Left lung (tissue), 10 donors: ENCODE data around the gene PCYOX1L. TPM values are rescaled to one million over a fixed set of nuclear protein-coding genes. Genes with fewer than 3 reads are reported as not detected.

Source experiments
- ATAC-seq: fragments of 200-7000 bp; cut with Tn5 transposase; one replicate; pipeline ENCODE4 v1.9.1; 2020; ENCODE audit warnings: moderate library complexity
- DNase-seq, 4 donors: peaks; one replicate each; pipeline ENCODE4 v3.0.0-alpha.2; 2013 to 2020
- H3K27ac ChIP-seq, 2 donors: fragments of 200-600 bp; sonication (generic) in 1 of 2; one replicate each; pipeline versions ENCODE4 v1.5.0 to v1.8.0; 2020 to 2021
- H3K27me3 ChIP-seq, 2 donors: fragments of 200-600 bp; sonication (generic) in 1 of 2; one replicate each; pipeline versions ENCODE4 v1.5.0 to v1.8.0; 2020 to 2021
- H3K36me3 ChIP-seq, 2 donors: fragments of 200-600 bp; sonication (generic) in 1 of 2; one replicate each; pipeline versions ENCODE4 v1.5.0 to v1.8.0; 2020 to 2021
- H3K4me1 ChIP-seq, 2 donors: fragments of 200-600 bp; one replicate each; pipeline ENCODE4 v1.8.0; 2021
- H3K4me3 ChIP-seq, 2 donors: fragments of 200-600 bp; sonication (generic) in 1 of 2; one replicate each; pipeline versions ENCODE4 v1.5.0 to v1.8.0; 2020 to 2021; ENCODE audit warnings: mild to moderate bottlenecking in 1 of 2
- H3K9me3 ChIP-seq, 2 donors: fragments of 200-600 bp; sonication (generic) in 1 of 2; one replicate each; pipeline versions ENCODE4 v1.5.0 to v1.8.0; 2020 to 2021
- intact Hi-C, 2 donors: fragments of 100-400 bp; cut with DNase I; formaldehyde crosslinking; loops; one replicate each; pipeline versions ENCODE4 v1.11.2 to v1.14.2; 2022
- polyA plus RNA-seq, 6 donors: library from polyadenylated mRNA; unstranded; fragments of 120-200 nt; gene quantifications; one replicate each; pipeline ENCODE4 v1.2.1, GENCODE V29; 2013; ENCODE audit not compliant: insufficient read length in 6 of 6
- total RNA-seq, 2 donors: library from RNA; stranded (reverse); fragmentation: NEBNext Ultra II Directional; extraction: Animal tissue kit (Norgen Biotek cat#: 25700); gene quantifications; one replicate each; pipeline ENCODE4 v1.2.1, GENCODE V29; 2021
- TF ChIP-seq, protein P1 (sequence below), 2 donors: fragments of 200-600 bp; sonication (generic) in 1 of 2; IDR thresholded peaks; one replicate each; pipeline versions ENCODE4 v1.5.0 to v1.8.0; 2021; ENCODE audit warnings: antibody characterized with exemption in 2 of 2
- donor health status: DM: no; HTN: yes; CAD: no.
- donor health status: DM: no; HTN: no; CAD: no.

PCYOX1L gene
- total and polyA plus RNA-seq, 8 donors: 9.0 to 17.9 (median 15.8) TPM

DNA sequence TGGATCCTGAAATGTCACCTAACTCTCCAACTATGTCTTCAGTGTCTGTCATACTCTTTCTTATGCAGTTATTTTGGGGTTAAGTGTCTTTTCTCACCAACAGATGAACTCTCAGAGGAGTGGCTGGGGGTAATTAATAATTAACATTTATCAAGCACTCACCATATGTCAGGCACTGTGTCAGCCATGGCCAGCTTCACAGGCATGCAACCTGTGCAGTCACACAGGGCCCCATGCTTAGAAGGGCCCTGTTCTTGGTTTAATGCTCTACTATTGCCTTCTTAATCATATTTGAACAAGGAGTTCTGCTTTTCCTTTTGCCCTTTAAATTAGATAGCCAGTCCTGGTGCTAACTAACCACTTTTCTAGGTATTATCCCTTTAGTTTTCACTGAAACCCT lies 16.0 kb upstream of the PCYOX1L start:
- Histone ChIP-seq H3K36me3 (no peaks in the 10 kb centered on the region), H3K4me3 (no peak overlapping the region), H3K4me1 (peaks cover 0 to 23% of the 10 kb centered on the region in 2 donors), H3K27ac (no peak overlapping the region), H3K9me3 (no peaks in the 10 kb centered on the region), H3K27me3 (no peaks in the 10 kb centered on the region)
- ATAC-seq (no peak), DNase-seq (no peak)
- intact Hi-C loops: no loop called here
- TF ChIP-seq, protein P1, sequence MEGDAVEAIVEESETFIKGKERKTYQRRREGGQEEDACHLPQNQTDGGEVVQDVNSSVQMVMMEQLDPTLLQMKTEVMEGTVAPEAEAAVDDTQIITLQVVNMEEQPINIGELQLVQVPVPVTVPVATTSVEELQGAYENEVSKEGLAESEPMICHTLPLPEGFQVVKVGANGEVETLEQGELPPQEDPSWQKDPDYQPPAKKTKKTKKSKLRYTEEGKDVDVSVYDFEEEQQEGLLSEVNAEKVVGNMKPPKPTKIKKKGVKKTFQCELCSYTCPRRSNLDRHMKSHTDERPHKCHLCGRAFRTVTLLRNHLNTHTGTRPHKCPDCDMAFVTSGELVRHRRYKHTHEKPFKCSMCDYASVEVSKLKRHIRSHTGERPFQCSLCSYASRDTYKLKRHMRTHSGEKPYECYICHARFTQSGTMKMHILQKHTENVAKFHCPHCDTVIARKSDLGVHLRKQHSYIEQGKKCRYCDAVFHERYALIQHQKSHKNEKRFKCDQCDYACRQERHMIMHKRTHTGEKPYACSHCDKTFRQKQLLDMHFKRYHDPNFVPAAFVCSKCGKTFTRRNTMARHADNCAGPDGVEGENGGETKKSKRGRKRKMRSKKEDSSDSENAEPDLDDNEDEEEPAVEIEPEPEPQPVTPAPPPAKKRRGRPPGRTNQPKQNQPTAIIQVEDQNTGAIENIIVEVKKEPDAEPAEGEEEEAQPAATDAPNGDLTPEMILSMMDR (IDR thresholded peaks at IDR 0.05): no peak

DNA sequence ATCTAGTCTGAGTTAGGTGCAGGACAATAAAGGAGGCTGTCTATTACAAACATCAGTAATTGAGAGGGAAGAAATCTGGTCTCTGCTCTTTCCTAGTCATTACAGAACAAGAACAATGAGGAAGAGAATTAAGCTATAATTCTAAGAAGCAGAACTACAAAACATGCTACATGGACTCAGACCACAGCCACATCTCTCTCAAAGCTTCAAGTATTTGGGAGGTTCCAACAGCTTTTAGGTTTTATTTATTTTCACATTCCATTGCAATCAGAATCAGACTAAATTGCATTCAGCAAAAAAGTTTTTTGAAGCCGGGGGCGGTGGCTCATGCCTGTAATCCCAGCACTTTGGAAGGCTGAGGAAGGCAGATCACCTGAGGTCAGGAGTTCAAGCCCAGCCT lies 13.7 kb upstream of the PCYOX1L start:
- Histone ChIP-seq H3K4me1 (peaks cover 0 to 46% of the 10 kb centered on the region in 2 donors), H3K9me3 (no peaks in the 10 kb centered on the region), H3K27ac (peak overlapping the region in 1 of 2 donors; percentile 91), H3K27me3 (no peaks in the 10 kb centered on the region), H3K36me3 (peaks cover 0 to 12% of the 10 kb centered on the region in 2 donors), H3K4me3 (no peak overlapping the region)
- DNase-seq: no peak
- intact Hi-C loops: no loop called here
- TF ChIP-seq, protein P1 (IDR thresholded peaks at IDR 0.05): no peak
- no peak for ATAC-seq

DNA sequence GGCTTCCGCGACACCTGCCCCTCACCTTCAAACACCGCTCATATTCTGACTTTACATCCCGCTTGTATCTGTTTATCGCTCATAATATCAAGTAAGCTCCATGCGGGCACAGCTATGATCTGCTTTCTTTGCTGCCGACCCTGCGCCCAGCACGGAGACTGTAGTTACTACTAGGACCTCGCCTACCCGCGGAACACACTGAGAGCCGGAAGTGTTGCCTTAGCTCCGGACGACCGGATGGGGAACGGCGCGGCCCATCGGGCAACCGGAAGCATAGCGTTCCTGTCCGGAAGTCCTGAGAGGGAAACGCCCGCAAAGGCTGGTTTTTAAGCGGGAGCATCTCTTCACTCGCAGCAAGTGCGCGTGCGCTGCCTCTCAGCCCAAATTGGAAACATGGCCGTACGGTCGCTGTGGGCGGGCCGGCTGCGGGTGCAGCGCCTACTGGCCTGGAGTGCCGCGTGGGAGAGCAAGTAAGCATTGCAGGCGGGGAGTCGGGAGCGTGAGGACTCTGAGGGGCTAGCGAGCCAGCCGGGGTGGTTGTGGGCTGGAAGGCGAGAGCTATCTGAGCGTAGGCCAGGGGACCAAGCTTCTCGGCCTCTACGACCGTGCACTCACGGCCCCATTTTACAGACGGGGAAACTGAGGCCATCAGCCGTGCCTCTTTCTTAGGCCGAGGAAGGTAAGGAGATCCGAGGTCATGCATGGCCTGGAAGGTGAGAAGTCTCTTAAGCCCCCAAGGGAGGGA lies 12.5 kb upstream of the PCYOX1L start, which contains the start of gene GRPEL2:
TSS of gene GRPEL2 (plus strand) at position 353 of the 745 bp plus-strand sequence. CDS start at position 394, 41 bp downstream.
- H3K4me1 ChIP-seq: peaks cover 0 to 49% of the 10 kb centered on the region in 2 donors
- ATAC-seq: peak; percentile 97
- intact Hi-C loops: no loop called here

DNA sequence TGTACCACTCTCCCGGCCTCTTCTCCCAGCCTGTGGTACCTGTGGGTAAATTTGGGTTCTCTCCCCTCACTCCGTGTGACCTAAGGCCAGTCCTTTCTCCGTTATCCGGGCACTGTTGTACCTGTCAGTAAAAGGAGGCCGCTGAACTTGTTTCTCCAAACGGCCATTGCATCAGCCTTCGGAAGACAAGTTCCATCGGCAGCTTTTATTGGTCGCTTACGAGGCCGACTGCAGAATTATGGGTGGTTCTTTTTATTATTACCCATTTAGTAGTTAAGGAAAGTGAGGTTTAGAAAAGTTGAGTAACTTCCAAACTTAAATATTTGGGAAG lies 12.0 kb upstream of the PCYOX1L start:
- H3K4me3 ChIP-seq: peak overlapping the region; percentile 70 to 92
- no peaks in the 10 kb centered on the region for H3K27me3 ChIP-seq
- peaks cover 0 to 49% of the 10 kb centered on the region in 2 donors for H3K4me1 ChIP-seq
- intact Hi-C loops: no loop called here
- TF ChIP-seq, protein P1 (IDR thresholded peaks at IDR 0.05): no peak
- H3K9me3 ChIP-seq: no peaks in the 10 kb centered on the region
- peak in 1 of 4 donors; percentile 16 for DNase-seq
- peak overlapping the region; percentile 81 to 91 for H3K27ac ChIP-seq
- ATAC-seq: peak; percentile 4
- peaks cover 0 to 29% of the 10 kb centered on the region in 2 donors for H3K36me3 ChIP-seq

More for the DNA sequence above, 12.5 kb upstream of the PCYOX1L start, which contains the start of gene GRPEL2:
- H3K27me3 ChIP-seq: no peaks in the 10 kb centered on the region
- H3K27ac ChIP-seq: peak within 1 kb of the TSS; percentile 81 to 91
- peak within 1 kb of the TSS; percentile 70 to 92 for H3K4me3 ChIP-seq
- peaks cover 0 to 24% of the 10 kb centered on the region in 2 donors for H3K36me3 ChIP-seq
- peak; percentile 95 to 98 (median 96) for DNase-seq
- TF ChIP-seq, protein P1 (IDR thresholded peaks at IDR 0.05): no peak
- no peaks in the 10 kb centered on the region for H3K9me3 ChIP-seq

DNA sequence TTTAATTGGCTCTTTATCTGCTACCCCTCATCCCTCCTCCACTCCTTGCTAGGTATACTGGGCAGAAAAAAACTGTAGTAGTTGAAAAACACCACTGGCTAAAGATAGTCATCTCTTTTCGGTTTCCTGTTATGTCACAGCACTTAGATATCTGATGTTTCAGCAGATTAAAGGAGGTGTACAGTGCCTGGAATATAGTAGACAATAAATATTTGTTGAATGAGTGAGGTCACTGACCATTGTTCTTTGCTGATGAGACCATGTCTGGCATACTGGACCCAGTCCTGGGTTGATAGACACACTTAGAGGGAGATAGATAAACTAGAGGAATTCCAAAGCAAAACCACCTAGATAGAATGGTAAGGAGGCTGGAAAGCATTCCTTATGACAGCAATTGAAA lies 9.3 kb upstream of the PCYOX1L start:
- DNase-seq (no peak), ATAC-seq (no peak)
- no peaks in the 10 kb centered on the region for H3K27me3 ChIP-seq
- TF ChIP-seq, protein P1 (IDR thresholded peaks at IDR 0.05): no peak
- no peaks in the 10 kb centered on the region for H3K9me3 ChIP-seq
- H3K4me3 ChIP-seq: no peak overlapping the region
- H3K36me3 ChIP-seq: peaks cover 0 to 56% of the 10 kb centered on the region in 2 donors
- peak overlapping the region in 1 of 2 donors; percentile 39 for H3K27ac ChIP-seq
- intact Hi-C loops: no loop called here
- H3K4me1 ChIP-seq: peaks cover 0 to 49% of the 10 kb centered on the region in 2 donors
